Erythroblast (primary cell): ENCODE measurements around the gene ZNRF4.

Experiments
- GATA1 ChIP-seq: IDR thresholded peaks from 2 replicates; pipeline ENCODE4 v1.6.1; 2011; ENCODE audit warnings: low read depth, mild to moderate bottlenecking, control low read depth, low read length, moderate library complexity
- POLR2A ChIP-seq: IDR thresholded peaks from 2 replicates; pipeline ENCODE4 v1.6.1; 2011; ENCODE audit warnings: mild to moderate bottlenecking, low read length

- TF ChIP-seq POLR2A (no peak), GATA1 (no peak)
Observed at GRCh38 chr19:5460748-5461147, 5.5 kb downstream of the ZNRF4 start.
